ENCODE data around the gene EML5.
A peak's percentile ranks its signal among the peaks of the same experiment; 100 is the strongest.

The EML5 gene

DNA sequence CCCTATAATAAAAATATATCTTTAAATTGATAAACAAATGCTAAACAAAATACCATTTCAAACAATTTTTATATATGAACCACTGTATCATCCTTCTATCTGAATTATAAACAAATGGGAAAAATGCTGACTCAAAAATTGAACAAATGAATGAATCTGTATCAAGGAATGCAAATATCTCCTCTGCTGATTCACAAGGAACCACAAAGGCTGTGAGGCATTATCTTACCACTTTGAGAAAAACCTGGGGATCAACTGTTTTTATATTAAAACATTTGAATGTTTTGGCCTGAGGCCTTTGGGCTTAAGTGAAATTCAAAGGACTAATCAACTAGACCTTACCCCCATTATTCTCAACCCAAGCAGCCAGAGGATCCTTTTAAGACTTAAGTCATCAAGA lies 86.3 kb downstream of the EML5 start:
- DNase-seq, result no peak

- DNase-seq, result no peak
Observed at GRCh38 chr14:88698651-88699050, 94.1 kb downstream of the EML5 start.

DNA sequence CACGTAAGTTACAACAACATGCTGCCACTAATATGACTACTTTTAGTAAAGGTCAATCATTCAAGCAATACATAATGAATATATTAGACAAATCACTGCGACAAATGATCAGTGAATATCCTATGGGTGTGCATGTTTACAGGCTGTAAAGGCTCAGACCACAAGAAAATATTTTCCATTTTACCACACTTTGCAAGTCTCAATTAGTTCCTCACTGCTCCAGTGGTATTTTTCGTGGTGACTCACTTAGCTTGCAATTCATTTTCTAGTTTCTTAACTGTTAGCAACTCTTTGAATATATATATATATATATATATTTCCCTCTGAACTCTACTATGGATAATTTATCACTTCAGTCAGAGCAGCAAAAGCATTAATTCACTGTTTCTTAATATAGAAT lies 96.9 kb downstream of the EML5 start:
- no peak for DNase-seq

GRCh38 chr14:88688386-88688785 lies 104.4 kb downstream of the EML5 start:
- DNase-seq, result no peak

DNA sequence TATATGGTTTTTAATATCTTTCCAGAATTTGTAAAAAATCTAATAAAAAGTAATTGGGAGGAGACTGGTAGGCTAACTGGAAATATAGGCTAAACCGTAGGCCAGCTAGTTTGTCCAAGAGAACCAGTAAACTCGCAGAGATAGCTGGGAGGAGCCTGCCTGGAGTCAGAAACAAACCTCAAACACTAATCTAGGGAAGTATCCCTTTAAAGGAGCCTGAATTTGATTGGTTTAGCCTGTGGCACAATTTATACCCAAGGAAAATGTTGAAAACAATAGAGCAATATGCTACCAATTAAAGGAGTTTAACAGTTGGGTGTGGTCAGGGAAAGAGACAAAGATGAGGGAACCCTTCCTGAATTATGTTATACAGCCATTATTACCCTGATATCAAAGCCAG lies 109.6 kb downstream of the EML5 start:
- no peak for DNase-seq

DNA sequence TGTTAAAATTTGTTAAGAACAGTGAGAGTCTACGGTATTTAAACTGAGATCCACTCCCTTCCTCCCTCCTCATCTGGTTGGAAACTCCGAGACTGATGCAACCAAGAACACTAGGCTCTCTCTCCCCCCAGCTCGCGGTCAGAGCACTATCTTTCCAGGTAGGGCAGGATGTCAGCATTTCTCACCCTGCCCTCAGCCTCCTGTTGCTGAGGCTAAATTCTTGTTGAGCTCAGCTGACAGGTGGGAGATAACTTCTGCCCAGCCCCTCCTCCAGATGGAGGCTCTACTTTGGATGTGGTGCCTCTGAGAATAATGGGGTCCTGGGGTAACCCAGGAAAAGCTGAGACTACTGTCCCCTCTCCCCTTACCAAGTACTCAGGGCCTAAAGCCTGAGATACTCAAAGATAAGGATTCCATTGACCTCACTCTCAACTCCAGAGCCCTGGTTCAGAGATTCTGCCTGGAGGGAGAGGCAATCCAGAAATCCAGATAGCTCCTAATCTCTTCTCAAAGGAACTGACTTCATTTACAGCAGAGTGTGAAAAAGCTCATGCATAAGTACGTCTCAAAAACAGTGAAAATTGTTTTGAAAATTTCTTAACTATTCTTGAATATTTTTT lies 110.1 kb downstream of the EML5 start:
- no peak for DNase-seq

DNA sequence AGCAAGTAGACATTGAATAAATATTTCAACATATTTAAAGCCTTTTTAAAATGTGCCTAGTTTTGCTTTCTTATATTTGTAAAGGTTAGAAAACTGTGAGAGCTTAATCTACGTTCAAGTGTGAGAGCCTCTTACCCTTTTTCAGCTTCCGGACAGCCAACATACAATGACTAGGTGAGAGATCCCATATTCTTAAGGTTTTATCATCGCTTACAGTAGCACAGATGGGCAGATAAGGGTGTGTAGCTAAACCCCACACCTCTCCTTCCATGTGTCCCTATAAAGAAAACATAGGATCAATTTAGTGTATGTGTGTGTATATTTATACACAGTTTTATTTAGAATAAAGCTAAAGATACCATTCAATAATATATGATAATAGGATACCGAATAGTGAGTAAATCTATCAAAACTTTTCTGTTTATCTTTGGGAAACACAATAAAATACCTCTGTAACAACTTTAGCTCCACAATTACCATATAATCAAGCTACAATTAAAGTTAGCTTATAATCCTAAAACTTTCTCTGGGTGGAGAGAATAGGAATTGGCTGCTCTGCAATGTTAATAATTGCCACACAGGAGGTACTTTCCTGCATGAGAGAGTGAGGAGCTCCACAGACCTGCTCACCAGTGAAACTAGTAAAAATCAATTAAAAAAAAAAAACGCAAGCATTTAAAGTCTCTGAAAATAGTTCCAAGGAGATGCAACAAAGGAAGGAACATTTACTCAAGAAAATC lies 110.8 kb downstream of the EML5 start:
- no peak for DNase-seq

DNA sequence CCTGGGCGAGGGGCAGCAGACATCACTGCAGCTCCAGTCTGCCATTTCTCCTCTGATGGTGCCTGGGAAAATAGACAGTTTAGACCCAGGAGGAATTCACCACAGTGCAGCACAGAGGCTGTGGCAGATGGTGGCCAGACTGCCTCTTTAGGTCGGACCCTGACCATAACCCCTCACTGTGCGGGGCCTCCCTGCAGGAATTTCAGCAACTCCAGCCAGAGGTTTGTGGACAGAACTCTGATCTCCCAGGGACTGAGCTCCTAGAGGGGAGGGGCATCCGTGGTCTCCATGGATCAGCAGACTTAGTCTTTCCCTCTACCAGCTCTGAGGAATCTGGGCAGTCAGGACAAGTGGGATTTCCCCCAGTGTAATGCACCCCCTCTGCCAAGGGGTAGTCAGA lies 123.4 kb downstream of the EML5 start:
- DNase-seq, result no peak

- no peak for DNase-seq
Observed at GRCh38 chr14:88668448-88669116, 124.2 kb downstream of the EML5 start.

GRCh38 chr14:88667555-88668273 lies 125.0 kb downstream of the EML5 start:
- peak; percentile 81 for DNase-seq

- no peak for DNase-seq
Observed at GRCh38 chr14:88660056-88660455, 132.7 kb downstream of the EML5 start.

GRCh38 chr14:88639221-88639620 lies 153.5 kb downstream of the EML5 start:
- no peak for DNase-seq

GRCh38 chr14:88632512-88632911 lies 160.2 kb downstream of the EML5 start:
- no peak for DNase-seq

DNA sequence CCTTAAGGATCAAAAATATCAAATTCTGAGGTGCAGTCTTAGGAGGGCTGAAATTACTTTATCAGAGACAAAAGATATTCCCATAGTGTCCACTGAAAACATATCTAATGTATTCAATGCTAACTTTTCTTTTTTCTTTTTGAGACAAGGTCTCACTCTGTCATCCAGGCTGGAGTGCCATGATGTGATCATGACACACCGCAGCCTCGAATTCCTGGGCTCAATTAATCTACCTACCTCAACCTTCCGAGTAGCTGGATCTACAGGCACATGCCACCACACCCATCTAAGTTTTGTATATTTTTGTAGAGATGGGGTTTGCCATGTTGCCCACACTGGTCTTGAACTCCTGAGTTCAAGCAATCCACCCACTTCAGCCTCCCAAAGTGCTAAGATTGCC lies 161.7 kb downstream of the EML5 start:
- DNase-seq, result no peak

DNA sequence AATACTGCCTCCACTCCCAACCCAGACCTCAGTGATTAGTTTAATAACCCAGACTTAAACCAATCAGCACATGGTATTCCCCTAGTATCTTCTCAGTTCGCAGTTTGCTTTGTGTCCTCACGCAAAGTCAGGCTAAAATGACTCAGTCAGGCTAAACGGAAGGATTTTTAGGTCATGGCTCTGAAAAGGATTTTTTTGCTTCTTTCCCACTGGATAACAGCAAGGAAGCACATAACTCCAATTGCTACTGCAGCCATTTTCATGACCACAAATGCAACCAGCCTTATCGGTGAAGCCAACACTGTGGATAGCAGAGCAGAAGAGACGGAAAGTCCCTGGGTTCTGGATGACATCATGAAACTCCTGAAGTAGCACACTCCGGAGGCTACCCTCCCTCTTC lies 162.2 kb downstream of the EML5 start:
- peak; percentile 5 for DNase-seq

GRCh38 chr14:88628462-88628861 lies 164.3 kb downstream of the EML5 start:
- DNase-seq, result no peak

DNA sequence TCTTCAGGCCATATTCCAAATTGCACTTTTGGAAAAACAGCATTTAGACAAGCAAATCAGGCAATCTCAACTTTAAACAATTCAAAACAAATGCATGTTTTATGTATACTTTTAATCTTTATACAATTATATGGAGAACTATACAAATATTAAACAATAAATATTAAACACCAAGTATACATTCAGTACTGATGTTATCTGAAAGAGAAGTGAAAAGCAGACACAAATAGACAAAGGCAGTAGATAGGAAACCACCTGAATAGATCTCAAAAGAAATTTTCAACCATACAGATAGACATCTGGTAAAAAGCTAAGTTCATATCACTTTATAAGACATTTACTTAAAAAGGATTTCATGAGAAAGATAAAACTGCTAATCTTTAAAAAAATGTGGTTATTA lies 164.7 kb downstream of the EML5 start:
- no peak for DNase-seq

DNA sequence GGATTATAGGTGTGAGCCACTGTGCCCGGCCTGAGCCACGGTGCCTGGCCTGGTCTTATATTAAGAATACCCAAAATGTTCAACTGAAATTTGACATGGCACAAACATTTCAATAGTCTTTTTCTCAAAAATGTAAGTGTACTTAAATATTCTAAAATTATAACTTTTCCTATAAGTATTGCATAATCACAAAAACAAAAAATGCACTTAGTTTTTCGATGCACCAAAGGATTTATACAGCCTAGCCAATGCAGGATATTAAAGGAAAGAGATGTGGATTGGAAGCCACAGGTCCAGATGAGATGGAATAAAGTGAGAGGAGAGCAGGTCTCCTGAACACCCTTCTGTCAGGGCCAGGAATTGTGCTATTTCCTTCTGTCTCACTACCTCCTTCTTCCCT lies 167.1 kb downstream of the EML5 start:
- no peak for DNase-seq

DNA sequence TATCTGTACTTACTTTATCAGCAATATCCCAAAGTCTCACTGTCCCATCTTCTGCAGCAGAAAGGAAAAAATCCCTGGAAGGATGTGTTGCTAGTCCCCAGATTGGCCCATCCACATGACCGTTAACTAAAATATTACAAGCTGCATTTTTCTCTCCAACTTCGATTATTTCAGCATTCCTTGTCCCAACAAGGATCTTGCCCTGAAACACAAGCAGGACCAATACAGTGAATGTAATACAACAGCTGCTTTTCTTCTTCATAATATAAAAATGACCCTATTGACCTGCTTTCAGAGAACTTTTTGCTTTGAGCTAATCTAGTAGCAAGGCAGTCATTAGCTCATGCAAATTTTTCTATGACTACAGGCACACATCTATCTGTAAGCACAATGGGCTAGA lies 171.7 kb downstream of the EML5 start:
- DNase-seq, result no peak

- DNase-seq, result no peak
Observed at GRCh38 chr14:88618476-88618875, 174.3 kb downstream of the EML5 start.

DNA sequence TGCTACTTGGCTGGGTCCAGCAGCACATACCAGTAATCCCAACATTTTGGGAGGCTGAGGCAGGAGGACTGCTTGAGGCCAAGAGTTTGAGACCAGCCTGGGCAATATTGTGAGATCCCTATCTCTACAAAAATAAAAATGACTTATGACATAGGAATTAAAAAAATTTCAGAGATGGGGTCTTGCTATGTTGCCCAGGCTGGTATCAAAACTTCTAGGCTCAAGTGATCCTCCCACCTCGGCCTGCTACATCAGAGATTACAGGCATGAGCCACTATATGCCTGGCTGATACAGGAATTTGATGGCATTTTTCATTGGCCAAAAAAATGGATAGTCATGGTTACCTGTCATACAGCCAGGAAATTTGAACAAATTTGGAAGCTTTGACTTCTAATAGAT lies 175.3 kb downstream of the EML5 start:
- DNase-seq, result no peak

GRCh38 chr14:88616697-88617096 lies 176.1 kb downstream of the EML5 start:
- no peak for DNase-seq

- no peak for DNase-seq
Observed at GRCh38 chr14:88614218-88614907, 178.4 kb downstream of the EML5 start.
